GM18870 (cell line): ENCODE measurements around the gene LMNA.

Experiments
- ATAC-seq: cut with Tn5 transposase; IDR thresholded peaks from one replicate; pipeline ENCODE4 v1.9.1; 2021; ENCODE audit warnings: moderate library complexity; ENCODE audit not compliant: unreplicated experiment

Gene LMNA

GRCh38 chr1:156138458-156138867 is 24.0 kb downstream of the LMNA start:
- no peak for ATAC-seq

GRCh38 chr1:156140879-156141707 is 26.6 kb downstream of the LMNA start:
- ATAC-seq, result no peak

- no peak for ATAC-seq
These were observed 29.4 kb downstream of the LMNA start for GRCh38 chr1:156143765-156144489.

- no peak for ATAC-seq
These were observed 30.2 kb downstream of the LMNA start for GRCh38 chr1:156144742-156145141.

GRCh38 chr1:156145650-156146019 is 31.1 kb downstream of the LMNA start:
- ATAC-seq, result no peak

- ATAC-seq, result no peak
These were observed 31.7 kb downstream of the LMNA start for GRCh38 chr1:156146020-156146768.

GRCh38 chr1:156146769-156147405 is 32.4 kb downstream of the LMNA start:
- ATAC-seq, result no peak

- no peak for ATAC-seq
These were observed 33.7 kb downstream of the LMNA start for GRCh38 chr1:156148216-156148615.

- peak; percentile 34 for ATAC-seq
These were observed 35.1 kb downstream of the LMNA start for GRCh38 chr1:156149374-156150332.

- no peak for ATAC-seq
These were observed 36.0 kb downstream of the LMNA start for GRCh38 chr1:156150333-156151011.

GRCh38 chr1:156151093-156151688 is 36.7 kb downstream of the LMNA start:
- no peak for ATAC-seq

GRCh38 chr1:156152628-156153027 is 38.1 kb downstream of the LMNA start:
- no peak for ATAC-seq

- no peak for ATAC-seq
These were observed 38.9 kb downstream of the LMNA start, which contains the start of gene SEMA4A for GRCh38 chr1:156153362-156153761. TSS of gene SEMA4A (plus strand) at chr1:156153585. CDS start at chr1:156154579, 994 bp downstream.

GRCh38 chr1:156154317-156154749 is 39.8 kb downstream of the LMNA start:
- peak; percentile 43 for ATAC-seq

- no peak for ATAC-seq
These were observed 41.4 kb downstream of the LMNA start for GRCh38 chr1:156155756-156156510.

- ATAC-seq, result no peak
These were observed 43.0 kb downstream of the LMNA start for GRCh38 chr1:156157506-156157905.

- no peak for ATAC-seq
These were observed 43.5 kb downstream of the LMNA start for GRCh38 chr1:156157966-156158365.
